ENCODE results near the gene UNC79. TPM values are rescaled to one million over a fixed set of nuclear protein-coding genes. Genes with fewer than 3 reads are reported as not detected.

UNC79 gene
- total RNA-seq, 4 donors from 2014 or later: 0.30 TPM; not detected in 3

GRCh38 chr14:93747560-93747959, 316.8 kb downstream of the UNC79 start:
- H3K4me3 ChIP-seq: no peak overlapping the region
- 96% methylated on average over 1 of the region's 1 CpG for WGBS
- TF ChIP-seq EP300 (IDR thresholded peaks at IDR 0.05) (no peak), POLR2AphosphoS5 (IDR thresholded peaks at IDR 0.05) (no peak), POLR2A (IDR thresholded peaks at IDR 0.05) (no peak), CTCF (IDR thresholded peaks at IDR 0.05) (no peak)
- H3K27ac ChIP-seq: no peak overlapping the region
- H3K27me3 ChIP-seq: peaks cover 3% of the 10 kb centered on the region
- no peaks in the 10 kb centered on the region for H3K4me1 ChIP-seq
- H3K9me3 ChIP-seq: no peaks in the 10 kb centered on the region
- no peak for DNase-seq (ENCODE audit: low spot score in 2 of 2)
- H3K36me3 ChIP-seq: no peaks in the 10 kb centered on the region

GRCh38 chr14:93748208-93749075, 317.7 kb downstream of the UNC79 start:
- H3K27me3 ChIP-seq: peaks cover 3% of the 10 kb centered on the region
- H3K4me1 ChIP-seq: no peaks in the 10 kb centered on the region
- no peaks in the 10 kb centered on the region for H3K9me3 ChIP-seq
- no peak overlapping the region for H3K27ac ChIP-seq
- no peak for TF ChIP-seq POLR2AphosphoS5 (IDR thresholded peaks at IDR 0.05)
- no peak for TF ChIP-seq CTCF (IDR thresholded peaks at IDR 0.05)
- TF ChIP-seq EP300 (IDR thresholded peaks at IDR 0.05): no peak
- no peak for TF ChIP-seq POLR2A (IDR thresholded peaks at IDR 0.05)
- DNase-seq (ENCODE audit: low spot score in 2 of 2): no peak
- no peak overlapping the region for H3K4me3 ChIP-seq
- no peaks in the 10 kb centered on the region for H3K36me3 ChIP-seq
- WGBS: 78% methylated on average over 24 of the region's 25 CpGs

- TF ChIP-seq CTCF (IDR thresholded peaks at IDR 0.05) (no peak), POLR2AphosphoS5 (IDR thresholded peaks at IDR 0.05) (no peak), POLR2A (IDR thresholded peaks at IDR 0.05) (no peak), EP300 (IDR thresholded peaks at IDR 0.05) (no peak)
- Histone ChIP-seq H3K27ac (no peak overlapping the region), H3K36me3 (no peaks in the 10 kb centered on the region), H3K27me3 (peaks cover 3% of the 10 kb centered on the region), H3K4me1 (no peaks in the 10 kb centered on the region), H3K9me3 (no peaks in the 10 kb centered on the region), H3K4me3 (no peak overlapping the region)
- DNase-seq (ENCODE audit: low spot score in 2 of 2): no peak
- WGBS: 96% methylated on average over 8 of the region's 8 CpGs
These were observed 318.3 kb downstream of the UNC79 start for GRCh38 chr14:93749076-93749420.

DNA sequence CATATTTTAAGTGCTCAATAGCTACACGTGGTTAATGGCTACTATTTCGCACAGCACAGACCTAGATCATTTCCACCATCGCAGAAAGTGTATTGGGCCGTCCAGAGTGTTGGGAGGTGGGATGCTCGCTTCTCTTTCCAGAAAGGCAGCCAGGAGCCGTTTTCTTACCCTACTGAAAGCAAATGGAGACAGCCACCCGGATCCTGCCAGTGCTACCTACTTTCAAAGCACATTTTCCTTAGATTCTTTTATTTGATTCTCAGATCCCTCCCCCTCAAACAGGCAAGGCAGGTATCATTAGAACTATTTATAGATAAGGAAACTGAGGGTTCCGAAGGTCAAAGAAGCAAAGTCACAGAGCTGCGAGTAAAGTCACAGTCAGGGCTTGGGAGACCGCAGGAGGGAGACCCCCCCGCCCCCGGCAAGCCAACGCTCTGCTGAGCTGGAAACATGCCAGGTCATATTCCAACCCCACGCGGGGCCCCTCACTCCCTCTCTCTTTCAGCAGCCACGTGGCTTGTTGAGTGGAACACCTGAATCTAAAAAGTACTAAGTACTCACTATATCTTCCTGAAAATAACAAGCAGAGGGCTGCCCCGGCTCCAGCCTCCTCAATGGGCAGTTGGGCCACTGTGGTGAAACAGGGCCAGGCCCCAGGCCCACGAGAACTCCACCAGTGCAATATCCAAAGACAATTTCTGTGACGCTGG, 321.4 kb downstream of the UNC79 start:
- Histone ChIP-seq H3K4me1 (no peaks in the 10 kb centered on the region), H3K9me3 (no peaks in the 10 kb centered on the region), H3K27me3 (no peaks in the 10 kb centered on the region), H3K4me3 (no peak overlapping the region), H3K36me3 (no peaks in the 10 kb centered on the region), H3K27ac (no peak overlapping the region)
- 63% methylated on average over 17 of the region's 19 CpGs for WGBS
- TF ChIP-seq CTCF (IDR thresholded peaks at IDR 0.05) (no peak), EP300 (IDR thresholded peaks at IDR 0.05) (no peak), POLR2AphosphoS5 (IDR thresholded peaks at IDR 0.05) (no peak), POLR2A (IDR thresholded peaks at IDR 0.05) (no peak)
- DNase-seq (ENCODE audit: low spot score in 2 of 2): no peak

GRCh38 chr14:93752980-93753561, 322.3 kb downstream of the UNC79 start:
- no peak for DNase-seq (ENCODE audit: low spot score in 2 of 2)
- H3K27me3 ChIP-seq: no peaks in the 10 kb centered on the region
- no peaks in the 10 kb centered on the region for H3K4me1 ChIP-seq
- no peak overlapping the region for H3K27ac ChIP-seq
- no peak overlapping the region for H3K4me3 ChIP-seq
- no peaks in the 10 kb centered on the region for H3K9me3 ChIP-seq
- WGBS: 62% methylated on average over 4 of the region's 4 CpGs
- no peak for TF ChIP-seq EP300 (IDR thresholded peaks at IDR 0.05)
- TF ChIP-seq POLR2AphosphoS5 (IDR thresholded peaks at IDR 0.05): no peak
- no peak for TF ChIP-seq POLR2A (IDR thresholded peaks at IDR 0.05)
- no peak for TF ChIP-seq CTCF (IDR thresholded peaks at IDR 0.05)
- no peaks in the 10 kb centered on the region for H3K36me3 ChIP-seq
